Ishikawa (cell line): ENCODE data around the gene PTRH2.

Source experiments
- CREB1 ChIP-seq: IDR thresholded peaks from 2 replicates; pipeline ENCODE4 v1.6.1; 2012; ENCODE audit warnings: low read depth
- EGR1 ChIP-seq: IDR thresholded peaks from 2 replicates; pipeline ENCODE4 v1.6.1; 2012
- EP300 ChIP-seq: IDR thresholded peaks from 2 replicates; pipeline ENCODE4 v1.6.1; 2012; ENCODE audit warnings: borderline replicate concordance
- FOXM1 ChIP-seq: IDR thresholded peaks from 2 replicates; pipeline ENCODE4 v1.6.1; 2012; ENCODE audit warnings: low read depth, borderline replicate concordance
- YY1 ChIP-seq: IDR thresholded peaks from 2 replicates; pipeline ENCODE4 v1.6.1; 2012; ENCODE audit warnings: low read depth
- TF ChIP-seq, protein P1 (sequence below): IDR thresholded peaks from 2 replicates; pipeline ENCODE4 v1.6.1; 2012; ENCODE audit warnings: low read depth, mild to moderate bottlenecking

GRCh38 chr17:59723607-59724006, 16.4 kb upstream of the PTRH2 start:
- TF ChIP-seq EGR1: no peak
- TF ChIP-seq, protein P1, sequence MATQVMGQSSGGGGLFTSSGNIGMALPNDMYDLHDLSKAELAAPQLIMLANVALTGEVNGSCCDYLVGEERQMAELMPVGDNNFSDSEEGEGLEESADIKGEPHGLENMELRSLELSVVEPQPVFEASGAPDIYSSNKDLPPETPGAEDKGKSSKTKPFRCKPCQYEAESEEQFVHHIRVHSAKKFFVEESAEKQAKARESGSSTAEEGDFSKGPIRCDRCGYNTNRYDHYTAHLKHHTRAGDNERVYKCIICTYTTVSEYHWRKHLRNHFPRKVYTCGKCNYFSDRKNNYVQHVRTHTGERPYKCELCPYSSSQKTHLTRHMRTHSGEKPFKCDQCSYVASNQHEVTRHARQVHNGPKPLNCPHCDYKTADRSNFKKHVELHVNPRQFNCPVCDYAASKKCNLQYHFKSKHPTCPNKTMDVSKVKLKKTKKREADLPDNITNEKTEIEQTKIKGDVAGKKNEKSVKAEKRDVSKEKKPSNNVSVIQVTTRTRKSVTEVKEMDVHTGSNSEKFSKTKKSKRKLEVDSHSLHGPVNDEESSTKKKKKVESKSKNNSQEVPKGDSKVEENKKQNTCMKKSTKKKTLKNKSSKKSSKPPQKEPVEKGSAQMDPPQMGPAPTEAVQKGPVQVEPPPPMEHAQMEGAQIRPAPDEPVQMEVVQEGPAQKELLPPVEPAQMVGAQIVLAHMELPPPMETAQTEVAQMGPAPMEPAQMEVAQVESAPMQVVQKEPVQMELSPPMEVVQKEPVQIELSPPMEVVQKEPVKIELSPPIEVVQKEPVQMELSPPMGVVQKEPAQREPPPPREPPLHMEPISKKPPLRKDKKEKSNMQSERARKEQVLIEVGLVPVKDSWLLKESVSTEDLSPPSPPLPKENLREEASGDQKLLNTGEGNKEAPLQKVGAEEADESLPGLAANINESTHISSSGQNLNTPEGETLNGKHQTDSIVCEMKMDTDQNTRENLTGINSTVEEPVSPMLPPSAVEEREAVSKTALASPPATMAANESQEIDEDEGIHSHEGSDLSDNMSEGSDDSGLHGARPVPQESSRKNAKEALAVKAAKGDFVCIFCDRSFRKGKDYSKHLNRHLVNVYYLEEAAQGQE: no peak
- no peak for TF ChIP-seq EP300
- no peak for TF ChIP-seq YY1
- TF ChIP-seq CREB1: no peak
- no peak for TF ChIP-seq FOXM1
